GM19372 (cell line): ENCODE data around the gene ANHX.
"Not testable (repeated sequence)": the region's sequence is repeated elsewhere in the genome, so short reads cannot be mapped to it uniquely, and the experiment has no call there.

Source experiments
- ATAC-seq: cut with Tn5 transposase; IDR thresholded peaks from one replicate; pipeline ENCODE4 v1.9.1; 2021; ENCODE audit warnings: mild to moderate bottlenecking, low read depth, moderate library complexity; ENCODE audit not compliant: unreplicated experiment

The ANHX gene

GRCh38 chr12:133235401-133236112 is at the start of gene ANHX:
Gene ANHX (minus strand): TSS chr12:133235877. CDS start chr12:133234356, 1,521 bp downstream.
- ATAC-seq = no peak

- not testable (repeated sequence) for ATAC-seq
Measured at GRCh38 chr12:133264668-133265067, 29.0 kb upstream of the ANHX start.

GRCh38 chr12:133264173-133264572 is 28.5 kb upstream of the ANHX start:
- ATAC-seq = no peak

- ATAC-seq = no peak
Measured at GRCh38 chr12:133256321-133256720, 20.6 kb upstream of the ANHX start.

- ATAC-seq = not testable (repeated sequence)
Measured at GRCh38 chr12:133255833-133256232, 20.2 kb upstream of the ANHX start.

GRCh38 chr12:133251732-133252131 is 16.1 kb upstream of the ANHX start:
- ATAC-seq = no peak

- no peak for ATAC-seq
Measured at GRCh38 chr12:133236556-133236955, 879 bp upstream of the ANHX start.

GRCh38 chr12:133236144-133236543 is 467 bp upstream of the ANHX start:
- ATAC-seq = no peak

GRCh38 chr12:133234971-133235370 is 706 bp downstream of the ANHX start:
- ATAC-seq = no peak

- ATAC-seq = no peak
Measured at GRCh38 chr12:133233993-133234564, 1.6 kb downstream of the ANHX start.

GRCh38 chr12:133233006-133233405 is 2.7 kb downstream of the ANHX start:
- no peak for ATAC-seq

GRCh38 chr12:133231001-133231400 is 4.7 kb downstream of the ANHX start:
- no peak for ATAC-seq

GRCh38 chr12:133227281-133227852 is 8.3 kb downstream of the ANHX start:
- ATAC-seq = no peak

- no peak for ATAC-seq
Measured at GRCh38 chr12:133226690-133227089, 9.0 kb downstream of the ANHX start.

- no peak for ATAC-seq
Measured at GRCh38 chr12:133225527-133225926, 10.2 kb downstream of the ANHX start.

- ATAC-seq = no peak
Measured at GRCh38 chr12:133222211-133222610, 13.5 kb downstream of the ANHX start.

- no peak for ATAC-seq
Measured at GRCh38 chr12:133221241-133221640, 14.4 kb downstream of the ANHX start.

- ATAC-seq = no peak
Measured at GRCh38 chr12:133220521-133220920, 15.2 kb downstream of the ANHX start.

- no peak for ATAC-seq
Measured at GRCh38 chr12:133217219-133217618, 18.5 kb downstream of the ANHX start.

- no peak for ATAC-seq
Measured at GRCh38 chr12:133215724-133216123, 20.0 kb downstream of the ANHX start.

- ATAC-seq = no peak
Measured at GRCh38 chr12:133206390-133206789, 29.3 kb downstream of the ANHX start.

GRCh38 chr12:133204264-133204603 is 31.4 kb downstream of the ANHX start:
- ATAC-seq = no peak
